Caco-2 (cell line): ENCODE results near the gene FKBP1A. TPM values are rescaled to one million over a fixed set of nuclear protein-coding genes. Genes with fewer than 3 reads are reported as not detected.

Experiments
- BruUV-seq: library from RNA; stranded (reverse); fragments of 400-500 nt; replicated peaks from 2 replicates; lab custom pipeline; 2021; lab: Mats Ljungman, UMichigan
- CTCF ChIA-PET: fragments of 300-600 bp; sonication (Branson Sonifier 250); formaldehyde crosslinking; loops from one replicate; lab custom pipeline; 2022; ENCODE audit warnings: antibody characterized with exemption; lab: Charles Lee
- POLR2A ChIA-PET: fragments of 300-600 bp; sonication (Branson Sonifier 250); formaldehyde crosslinking; loops from one replicate; lab custom pipeline; 2022; ENCODE audit warnings: antibody characterized with exemption; lab: Charles Lee
- DNase-seq, 2 experiments: peaks; one replicate each; pipeline versions ENCODE4 v3.0.0 to v3.0.0-alpha.2; 2020 to 2022
- H3K27me3 ChIP-seq: replicated peaks from 2 replicates; pipeline ENCODE4 v1.6.0; 2011; ENCODE audit warnings: low read length; ENCODE audit not compliant: control insufficient read depth, insufficient read depth
- H3K36me3 ChIP-seq: 2 replicates; pipeline ENCODE4 v1.5.1; 2011; ENCODE audit warnings: low read length; ENCODE audit not compliant: control insufficient read depth, insufficient read depth
- H3K4me1 ChIP-seq: fragments of 250-450 bp; sonication (Bioruptor Pico); 2 replicates; pipeline ENCODE4 v1.5.1; 2020; ENCODE audit warnings: mild to moderate bottlenecking
- H3K4me3 ChIP-seq: 2 replicates; pipeline ENCODE4 v1.5.1; 2011; ENCODE audit warnings: low read depth, mild to moderate bottlenecking, control low read depth, low read length
- H3K9me3 ChIP-seq: fragments of 250-450 bp; sonication (Bioruptor Pico); 2 replicates; pipeline ENCODE4 v1.5.1; 2020; ENCODE audit warnings: mild to moderate bottlenecking, moderate library complexity
- H3K27ac Mint-ChIP-seq: one replicate; pipeline ENCODE4 v1.8.0; 2022; ENCODE audit warnings: mixed read lengths; ENCODE audit not compliant: unreplicated experiment
- H3K27me3 Mint-ChIP-seq: one replicate; pipeline ENCODE4 v1.8.0; 2022; ENCODE audit warnings: mixed read lengths; ENCODE audit not compliant: insufficient read depth, unreplicated experiment
- H3K36me3 Mint-ChIP-seq: one replicate; pipeline ENCODE4 v1.8.0; 2022; ENCODE audit warnings: mild to moderate bottlenecking, mixed read lengths; ENCODE audit not compliant: insufficient read depth, unreplicated experiment
- H3K4me1 Mint-ChIP-seq: one replicate; pipeline ENCODE4 v1.8.0; 2022; ENCODE audit warnings: low read depth, mixed read lengths; ENCODE audit not compliant: unreplicated experiment
- H3K4me3 Mint-ChIP-seq: one replicate; pipeline ENCODE4 v1.8.0; 2022; ENCODE audit warnings: mild to moderate bottlenecking, moderate library complexity, mixed read lengths; ENCODE audit not compliant: unreplicated experiment
- H3K9me3 Mint-ChIP-seq: one replicate; pipeline ENCODE4 v1.8.0; 2022; ENCODE audit warnings: mixed read lengths; ENCODE audit not compliant: unreplicated experiment
- intact Hi-C: fragments of 100-400 bp; cut with micrococcal nuclease; formaldehyde crosslinking; loops from one replicate; pipeline ENCODE4 v1.10.0; 2022; ENCODE audit not compliant: unreplicated experiment
- total RNA-seq: library from RNA; stranded (reverse); gene quantifications from 2 replicates; pipeline ENCODE4 v1.2.3, GENCODE V29; 2022
- TF ChIP-seq, protein P1 (sequence below), 2 experiments: fragments of 200-600 bp in 1 of 2; IDR thresholded peaks; 1 replicate in 1 of 2; 2 replicates in 1 of 2; pipeline versions ENCODE4 v1.5.1 to v1.8.0; 2011 to 2022; ENCODE audit warnings: antibody characterized with exemption in 1 of 2, control low read depth in 1 of 2, inconsistent platforms in 1 of 2, low read depth in 1 of 2, low read length in 1 of 2, mild to moderate bottlenecking in 1 of 2, moderate library complexity in 1 of 2; ENCODE audit not compliant: insufficient read depth in 1 of 2, severe bottlenecking in 1 of 2, unreplicated experiment in 1 of 2

The FKBP1A gene
- total RNA-seq, 1 experiment from 2014 or later, result 220 TPM

- ChIA-PET POLR2A (no interaction called here), CTCF (interaction anchor here (1.5 kb wide), 1 partner anchor 60 kb away, joined by 4 read pairs; no protein-coding TSS in a partner anchor)
- TF ChIP-seq, protein P1, sequence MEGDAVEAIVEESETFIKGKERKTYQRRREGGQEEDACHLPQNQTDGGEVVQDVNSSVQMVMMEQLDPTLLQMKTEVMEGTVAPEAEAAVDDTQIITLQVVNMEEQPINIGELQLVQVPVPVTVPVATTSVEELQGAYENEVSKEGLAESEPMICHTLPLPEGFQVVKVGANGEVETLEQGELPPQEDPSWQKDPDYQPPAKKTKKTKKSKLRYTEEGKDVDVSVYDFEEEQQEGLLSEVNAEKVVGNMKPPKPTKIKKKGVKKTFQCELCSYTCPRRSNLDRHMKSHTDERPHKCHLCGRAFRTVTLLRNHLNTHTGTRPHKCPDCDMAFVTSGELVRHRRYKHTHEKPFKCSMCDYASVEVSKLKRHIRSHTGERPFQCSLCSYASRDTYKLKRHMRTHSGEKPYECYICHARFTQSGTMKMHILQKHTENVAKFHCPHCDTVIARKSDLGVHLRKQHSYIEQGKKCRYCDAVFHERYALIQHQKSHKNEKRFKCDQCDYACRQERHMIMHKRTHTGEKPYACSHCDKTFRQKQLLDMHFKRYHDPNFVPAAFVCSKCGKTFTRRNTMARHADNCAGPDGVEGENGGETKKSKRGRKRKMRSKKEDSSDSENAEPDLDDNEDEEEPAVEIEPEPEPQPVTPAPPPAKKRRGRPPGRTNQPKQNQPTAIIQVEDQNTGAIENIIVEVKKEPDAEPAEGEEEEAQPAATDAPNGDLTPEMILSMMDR (IDR thresholded peaks at IDR 0.05; ENCODE audit: insufficient read depth in 1 of 2, low read depth in 1 of 2, low read length in 1 of 2, severe bottlenecking in 1 of 2, unreplicated experiment in 1 of 2), result no peak
- no peaks in the 10 kb centered on the region for H3K9me3 ChIP-seq
- H3K36me3 Mint-ChIP-seq, result peaks cover 6% of the 10 kb centered on the region
- no peaks in the 10 kb centered on the region for H3K36me3 ChIP-seq
- H3K4me3 ChIP-seq, result no peak overlapping the region
- BruUV-seq, result no TSS peak
- peak in 1 of 2 experiments; percentile 25 for DNase-seq
- peaks cover 2% of the 10 kb centered on the region for H3K27me3 Mint-ChIP-seq
- peaks cover 31% of the 10 kb centered on the region for H3K4me1 ChIP-seq
- intact Hi-C loops, result no loop called here
- H3K4me3 Mint-ChIP-seq, result no peak overlapping the region
- H3K27me3 ChIP-seq, result no peaks in the 10 kb centered on the region
- H3K9me3 Mint-ChIP-seq, result no peaks in the 10 kb centered on the region
- H3K4me1 Mint-ChIP-seq, result peaks cover 13% of the 10 kb centered on the region
- no peak overlapping the region for H3K27ac Mint-ChIP-seq
Measured at GRCh38 chr20:1323830-1324597, 68.8 kb downstream of the FKBP1A start.

DNA sequence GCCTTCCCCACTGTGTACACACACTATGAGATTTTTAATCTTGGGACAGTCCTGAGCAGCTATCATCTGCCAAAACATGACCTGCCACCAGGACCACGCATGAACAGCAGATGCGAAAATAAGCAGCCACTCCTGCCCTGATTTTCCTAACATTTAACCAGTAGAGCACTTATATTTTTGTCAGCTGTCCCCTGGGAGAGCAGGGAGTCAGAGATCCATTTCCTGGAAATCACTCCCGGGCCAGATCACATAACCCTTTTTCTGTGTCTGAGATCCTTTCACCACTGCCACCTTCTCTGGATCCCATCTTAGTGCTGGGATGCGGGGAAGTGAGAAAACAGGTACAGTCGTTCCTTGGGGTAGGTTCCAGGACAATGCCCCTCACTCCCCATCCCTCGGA, 69.6 kb downstream of the FKBP1A start:
- H3K27me3 Mint-ChIP-seq, result peaks cover 2% of the 10 kb centered on the region
- no peak overlapping the region for H3K4me3 Mint-ChIP-seq
- Histone ChIP-seq H3K9me3 (no peaks in the 10 kb centered on the region), H3K27me3 (no peaks in the 10 kb centered on the region), H3K36me3 (no peaks in the 10 kb centered on the region), H3K4me3 (no peak overlapping the region), H3K4me1 (peaks cover 25% of the 10 kb centered on the region)
- peaks cover 6% of the 10 kb centered on the region for H3K36me3 Mint-ChIP-seq
- TF ChIP-seq, protein P1 (IDR thresholded peaks at IDR 0.05; ENCODE audit: insufficient read depth in 1 of 2, low read depth in 1 of 2, low read length in 1 of 2, severe bottlenecking in 1 of 2, unreplicated experiment in 1 of 2), result no peak
- CTCF ChIA-PET, result no interaction called here
- intact Hi-C loops, result no loop called here
- H3K27ac Mint-ChIP-seq, result no peak overlapping the region
- peaks cover 13% of the 10 kb centered on the region for H3K4me1 Mint-ChIP-seq
- no TSS peak for BruUV-seq
- no peaks in the 10 kb centered on the region for H3K9me3 Mint-ChIP-seq
- peak in 1 of 2 experiments; percentile 0 for DNase-seq
- POLR2A ChIA-PET, result no interaction called here

- Mint-ChIP-seq H3K27ac (no peak overlapping the region), H3K4me3 (no peak overlapping the region), H3K36me3 (peaks cover 3% of the 10 kb centered on the region), H3K4me1 (peaks cover 8% of the 10 kb centered on the region), H3K9me3 (no peaks in the 10 kb centered on the region), H3K27me3 (peaks cover 2% of the 10 kb centered on the region)
- DNase-seq, result peak in 1 of 2 experiments; percentile 16
- H3K9me3 ChIP-seq, result no peaks in the 10 kb centered on the region
- H3K4me3 ChIP-seq, result no peak overlapping the region
- H3K27me3 ChIP-seq, result no peaks in the 10 kb centered on the region
- TF ChIP-seq, protein P1 (IDR thresholded peaks at IDR 0.05; ENCODE audit: insufficient read depth in 1 of 2, low read depth in 1 of 2, low read length in 1 of 2, severe bottlenecking in 1 of 2, unreplicated experiment in 1 of 2), result no peak
- CTCF ChIA-PET, result interaction anchor here (0.7 kb wide), 1 partner anchor 181 kb away, joined by 3 read pairs; no protein-coding TSS in a partner anchor
- intact Hi-C loops, result no loop called here
- H3K36me3 ChIP-seq, result no peaks in the 10 kb centered on the region
- H3K4me1 ChIP-seq, result peaks cover 20% of the 10 kb centered on the region
- POLR2A ChIA-PET, result no interaction called here
- BruUV-seq, result no TSS peak
Measured at GRCh38 chr20:1322511-1323245, 70.2 kb downstream of the FKBP1A start.
